Neuronal stem cell (in vitro differentiated cells): Measurements from ENCODE around the gene CCDC57.
A peak's percentile ranks its signal among the peaks of the same experiment; 100 is the strongest.

ENCODE experiments used
- DNase-seq: peaks from one replicate; pipeline ENCODE4 v3.0.0-alpha.2; 2013; ENCODE audit warnings: low spot score
- H2AFZ ChIP-seq: one replicate; pipeline ENCODE4 v1.6.1; 2013; ENCODE audit warnings: mild to moderate bottlenecking, low read length, inconsistent platforms
- H2AK5ac ChIP-seq: 2 replicates; pipeline ENCODE4 v1.6.1; 2013; ENCODE audit warnings: low read depth, mild to moderate bottlenecking, inconsistent platforms, low read length, moderate library complexity, mixed read lengths
- H2BK120ac ChIP-seq: 2 replicates; pipeline ENCODE4 v1.6.1; 2013; ENCODE audit warnings: low read depth, mild to moderate bottlenecking, inconsistent platforms, low read length, moderate library complexity, mixed read lengths
- H2BK12ac ChIP-seq: one replicate; pipeline ENCODE4 v1.6.1; 2013; ENCODE audit warnings: low read length, inconsistent platforms
- H2BK15ac ChIP-seq: 2 replicates; pipeline ENCODE4 v1.6.1; 2013; ENCODE audit warnings: mild to moderate bottlenecking, low read length, inconsistent platforms, mixed read lengths
- H2BK5ac ChIP-seq: one replicate; pipeline ENCODE4 v1.6.1; 2013; ENCODE audit warnings: inconsistent platforms, mild to moderate bottlenecking, low read length, moderate library complexity
- H3K14ac ChIP-seq: one replicate; pipeline ENCODE4 v1.6.1; 2013; ENCODE audit warnings: low read length, inconsistent platforms
- H3K18ac ChIP-seq: 2 replicates; pipeline ENCODE4 v1.6.1; 2013; ENCODE audit warnings: low read length, inconsistent platforms
- H3K23ac ChIP-seq: 2 replicates; pipeline ENCODE4 v1.6.1; 2013; ENCODE audit warnings: low read depth, mild to moderate bottlenecking, mixed read lengths, low read length, inconsistent platforms; ENCODE audit not compliant: poor library complexity
- H3K27ac ChIP-seq: replicated peaks from 3 replicates; pipeline ENCODE4 v1.5.1; 2013; ENCODE audit warnings: low read length, inconsistent platforms
- H3K27me3 ChIP-seq, 3 experiments: 2 replicates each; pipeline ENCODE4 v1.6.1; 2013; ENCODE audit warnings: low read length in 3 of 3, mild to moderate bottlenecking in 2 of 3, inconsistent platforms in 1 of 3, low read depth in 1 of 3, mixed read lengths in 1 of 3, moderate library complexity in 1 of 3; ENCODE audit not compliant: control insufficient read depth in 3 of 3, insufficient read depth in 3 of 3
- H3K36me3 ChIP-seq, 2 donors: replicated peaks in 1 of 2; 2 replicates each; pipeline ENCODE4 v1.6.1; 2013; ENCODE audit warnings: low read length in 2 of 2; ENCODE audit not compliant: control insufficient read depth in 2 of 2, insufficient read depth in 2 of 2
- H3K4ac ChIP-seq: 2 replicates; pipeline ENCODE4 v1.6.1; 2013; ENCODE audit warnings: inconsistent platforms, mild to moderate bottlenecking, low read length, moderate library complexity
- H3K4me1 ChIP-seq, 2 donors: 1 replicate in 1 of 2; 2 replicates in 1 of 2; pipeline ENCODE4 v1.6.1; 2013; ENCODE audit warnings: low read length in 2 of 2, low read depth in 1 of 2; ENCODE audit not compliant: control insufficient read depth in 2 of 2, insufficient read depth in 1 of 2
- H3K4me2 ChIP-seq: one replicate; pipeline ENCODE4 v1.6.1; 2013; ENCODE audit warnings: mild to moderate bottlenecking, low read length, inconsistent platforms; ENCODE audit not compliant: insufficient read depth, poor library complexity, severe bottlenecking
- H3K4me3 ChIP-seq, 2 donors: 2 replicates each; pipeline ENCODE4 v1.5.1; 2013; ENCODE audit warnings: low read length in 2 of 2, mild to moderate bottlenecking in 2 of 2, inconsistent platforms in 1 of 2, moderate library complexity in 1 of 2
- H3K79me1 ChIP-seq: one replicate; pipeline ENCODE4 v1.6.1; 2013; ENCODE audit warnings: low read depth, mild to moderate bottlenecking, inconsistent platforms, low read length, moderate library complexity
- H3K9ac ChIP-seq: one replicate; pipeline ENCODE4 v1.6.1; 2013; ENCODE audit warnings: mild to moderate bottlenecking, low read depth, low read length, inconsistent platforms; ENCODE audit not compliant: poor library complexity
- H3K9me3 ChIP-seq, 2 donors: replicated peaks in 1 of 2; 2 replicates each; pipeline versions ENCODE3 to v1.6.1; 2013; ENCODE audit warnings: low read length in 2 of 2, mild to moderate bottlenecking in 2 of 2, inconsistent platforms in 1 of 2, low read depth in 1 of 2, mixed read lengths in 1 of 2, moderate library complexity in 1 of 2; ENCODE audit not compliant: control insufficient read depth in 2 of 2, insufficient read depth in 1 of 2
- H4K8ac ChIP-seq: one replicate; pipeline ENCODE4 v1.6.1; 2013; ENCODE audit warnings: low read depth, mild to moderate bottlenecking, inconsistent platforms, low read length, moderate library complexity
- H4K91ac ChIP-seq: one replicate; pipeline ENCODE4 v1.6.1; 2013; ENCODE audit warnings: low read length, low read depth, mild to moderate bottlenecking, inconsistent platforms; ENCODE audit not compliant: poor library complexity
- WGBS, 2 donors: extraction: QIAGEN DNeasy Blood & Tissue Kit; methylation state at CpG; one replicate each; pipeline ENCODE4 v1.1.7; 2013; ENCODE audit warnings: missing lambda C conversion rate in 2 of 2, mixed read lengths in 1 of 2; ENCODE audit not compliant: insufficient read length in 2 of 2, insufficient replicate concordance in 1 of 2; ENCODE audit errors: extremely low coverage in 2 of 2; 5-methylcytosine and 5-hydroxymethylcytosine counted together

CCDC57 gene

GRCh38 chr17:82055965-82056728 is 156.5 kb downstream of the CCDC57 start:
- Histone ChIP-seq H4K8ac (peak overlapping the region; percentile 96), H3K23ac (peak overlapping the region; percentile 44), H3K9ac (peak overlapping the region; percentile 38), H2BK15ac (no peak overlapping the region), H2AFZ (no peak overlapping the region), H3K4ac (no peak overlapping the region), H3K79me1 (peaks cover 12% of the 10 kb centered on the region), H2BK5ac (peak overlapping the region; percentile 13), H4K91ac (no peak overlapping the region), H3K9me3 (no peaks in the 10 kb centered on the region), H3K4me2 (no peak overlapping the region), H3K4me1 (peaks cover 3% of the 10 kb centered on the region in 2 donors), H3K18ac (no peak overlapping the region), H3K27me3 (no peaks in the 10 kb centered on the region), H2AK5ac (no peak overlapping the region), H2BK12ac (no peak overlapping the region), H2BK120ac (no peak overlapping the region), H3K27ac (no peak overlapping the region), H3K36me3 (peaks cover 58 to 81% of the 10 kb centered on the region in 2 donors), H3K4me3 (no peak overlapping the region), H3K14ac (no peak overlapping the region)
- no peak for DNase-seq
- no CpG with 5 or more reads among the region's 28 CpGs for WGBS, 2 donors

- Histone ChIP-seq H4K8ac (peak overlapping the region; percentile 65), H3K79me1 (peaks cover 17% of the 10 kb centered on the region), H3K4me3 (no peak overlapping the region), H2AFZ (no peak overlapping the region), H2BK5ac (peak overlapping the region; percentile 24), H2BK12ac (no peak overlapping the region), H3K4ac (no peak overlapping the region), H3K18ac (peak overlapping the region; percentile 17), H3K9ac (peak overlapping the region; percentile 70), H2BK120ac (no peak overlapping the region), H2BK15ac (no peak overlapping the region), H3K14ac (no peak overlapping the region), H3K4me1 (peaks cover 7% of the 10 kb centered on the region in 2 donors), H3K4me2 (no peak overlapping the region), H3K27me3 (no peaks in the 10 kb centered on the region), H3K9me3 (no peaks in the 10 kb centered on the region), H4K91ac (no peak overlapping the region), H3K36me3 (peaks cover 51 to 76% of the 10 kb centered on the region in 2 donors), H2AK5ac (no peak overlapping the region), H3K23ac (peak overlapping the region; percentile 73), H3K27ac (no peak overlapping the region)
- WGBS, 2 donors: no CpG with 5 or more reads among the region's 26 CpGs
- DNase-seq: no peak
Measured at GRCh38 chr17:82055023-82055964, 157.3 kb downstream of the CCDC57 start.

- Histone ChIP-seq H2AFZ (no peak overlapping the region), H3K4ac (no peak overlapping the region), H3K4me2 (no peak overlapping the region), H4K91ac (no peak overlapping the region), H3K9me3 (no peaks in the 10 kb centered on the region), H3K27ac (no peak overlapping the region), H3K36me3 (peaks cover 56 to 76% of the 10 kb centered on the region in 2 donors), H2BK5ac (peak overlapping the region; percentile 24), H3K27me3 (no peaks in the 10 kb centered on the region), H3K18ac (no peak overlapping the region), H2BK120ac (no peak overlapping the region), H3K23ac (peak overlapping the region; percentile 73), H2BK15ac (no peak overlapping the region), H3K4me3 (no peak overlapping the region), H3K14ac (peak overlapping the region; percentile 21), H3K4me1 (peaks cover 7% of the 10 kb centered on the region in 2 donors), H3K9ac (no peak overlapping the region), H3K79me1 (peaks cover 20% of the 10 kb centered on the region), H4K8ac (no peak overlapping the region), H2AK5ac (no peak overlapping the region), H2BK12ac (no peak overlapping the region)
- WGBS, 2 donors: no CpG with 5 or more reads among the region's 38 CpGs
- no peak for DNase-seq
Measured at GRCh38 chr17:82054351-82055022, 158.2 kb downstream of the CCDC57 start.
